NK-92 treated with Interleukin-12 subunit alpha and Interleukin-12 subunit beta, amount 100 ng/mL, for 24 hours (cell line): ENCODE measurements around the gene RPL3.
"Not testable (repeated sequence)": the region's sequence is repeated elsewhere in the genome, so short reads cannot be mapped to it uniquely, and the experiment has no call there.

Experiments used
- DNase-seq: peaks from one replicate; lab custom pipeline; 2025; lab: John Stamatoyannopoulos, UW

Gene RPL3

DNA sequence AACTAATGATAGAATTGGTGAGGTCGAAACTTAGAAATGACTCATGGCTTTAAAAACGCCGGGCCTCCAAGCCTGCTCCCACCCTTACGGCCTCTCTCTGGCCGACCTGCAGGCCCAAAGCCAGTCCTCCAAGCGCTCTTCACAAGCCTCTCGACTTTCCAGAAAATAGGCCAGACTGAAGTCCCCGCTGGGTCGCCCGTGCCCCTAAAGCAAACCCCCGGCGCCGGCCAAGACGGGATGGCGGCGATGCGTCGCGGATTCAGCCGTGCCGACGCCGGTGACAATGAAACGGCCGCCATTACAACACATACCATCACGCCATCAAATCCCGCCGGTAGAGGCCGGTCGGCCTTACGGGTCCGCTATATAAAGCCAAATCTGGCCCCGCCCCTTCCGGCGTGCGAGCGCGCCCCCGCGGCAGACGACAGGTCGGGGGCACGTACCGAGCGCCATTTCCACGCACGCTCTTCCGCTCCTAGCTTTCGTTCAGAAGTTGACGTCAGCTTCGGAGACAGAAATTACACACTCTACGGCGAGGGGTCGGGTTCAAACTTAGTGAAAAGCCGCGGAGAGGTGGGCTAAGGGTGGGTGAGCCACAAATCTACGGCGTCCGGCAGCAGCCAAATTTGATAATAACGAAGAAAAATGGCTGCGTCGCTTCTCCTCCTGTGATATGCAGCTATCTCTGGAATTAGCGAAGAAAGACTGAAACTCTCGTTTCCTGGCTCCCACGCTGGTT is at the start of gene RPL3:
Gene RPL3, minus strand, starts transcription at position 340 of the 739 bp plus-strand sequence. Its CDS starts 26 bp downstream, at position 314.
- DNase-seq: peak; percentile 86

DNA sequence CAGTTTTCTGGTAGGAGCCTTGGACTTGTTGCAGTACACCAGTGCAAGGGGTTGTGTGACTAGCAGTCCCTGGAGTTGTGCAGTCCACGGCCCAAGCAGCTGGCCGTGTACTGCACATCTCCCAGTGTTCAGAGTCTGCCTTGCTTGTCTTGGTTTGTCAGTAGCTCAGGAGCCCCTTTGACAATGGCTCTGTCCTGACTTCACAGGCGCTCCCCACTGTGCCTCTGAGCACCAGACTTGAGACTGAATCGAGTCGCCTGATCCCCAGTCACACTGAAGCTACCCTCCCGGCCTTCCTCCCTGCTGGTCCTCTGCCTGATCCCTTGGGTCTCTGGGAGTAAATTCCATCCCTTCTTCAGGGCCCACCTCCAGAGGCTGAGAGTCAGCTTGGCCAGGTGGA is 49.8 kb upstream of the RPL3 start:
- no peak for DNase-seq

DNA sequence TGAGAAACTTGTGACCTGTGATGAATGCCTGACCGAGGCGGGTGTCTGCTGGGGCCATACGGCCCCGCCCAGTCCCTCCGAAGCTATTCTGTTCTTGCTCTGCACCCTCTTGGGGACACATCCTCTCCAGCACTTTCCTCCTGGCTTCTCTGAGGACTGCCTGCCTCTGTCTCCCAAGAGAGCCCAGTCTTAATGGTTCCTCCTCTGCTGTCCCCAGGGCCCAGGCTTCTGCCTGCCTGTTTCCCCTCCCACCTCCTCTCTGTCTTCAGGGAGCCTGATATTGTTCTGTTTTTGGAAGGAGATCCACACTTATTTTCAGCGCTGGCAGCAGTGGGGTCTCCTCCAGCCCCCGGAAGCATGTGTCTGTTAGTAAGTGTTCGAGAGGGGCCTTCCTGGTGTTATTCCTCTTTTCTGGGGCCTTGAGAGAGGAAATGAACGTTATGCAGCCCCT is 49.1 kb upstream of the RPL3 start:
- no peak for DNase-seq

DNA sequence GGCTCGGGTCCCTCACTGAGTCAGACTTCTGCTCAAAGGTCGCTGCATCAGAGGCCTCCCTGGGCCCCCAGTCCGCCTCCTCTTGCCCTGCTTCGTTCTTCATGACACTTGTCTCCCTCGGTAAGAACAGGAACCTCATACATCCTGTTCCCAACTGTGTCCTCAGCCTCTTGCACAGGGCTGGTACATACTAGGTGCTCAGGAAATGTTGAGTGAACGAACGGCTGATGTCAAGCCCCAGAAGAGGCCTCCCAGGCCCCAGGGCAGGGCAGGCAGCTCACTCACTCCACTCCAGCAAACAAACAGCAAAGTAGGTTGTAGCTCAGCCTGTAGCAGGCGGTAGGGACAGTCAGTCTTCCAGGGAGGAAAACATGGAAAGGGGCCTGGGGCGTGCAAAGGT is 47.6 kb upstream of the RPL3 start:
- no peak for DNase-seq

DNA sequence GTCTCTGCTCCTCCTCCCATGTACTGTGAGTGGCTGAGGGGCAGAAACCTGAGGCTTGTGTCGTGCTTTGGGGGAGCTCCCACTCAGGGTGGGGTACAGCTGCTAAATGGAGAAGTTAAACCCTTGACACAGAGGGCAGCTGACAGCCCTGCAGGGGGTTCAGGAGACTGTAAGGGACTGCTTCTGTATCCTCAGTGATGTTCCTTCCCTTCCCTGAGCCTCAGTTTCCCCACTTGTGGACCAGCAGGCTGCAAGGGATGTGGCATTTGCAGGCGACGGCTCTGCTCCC is 46.0 kb upstream of the RPL3 start:
- no peak for DNase-seq

DNA sequence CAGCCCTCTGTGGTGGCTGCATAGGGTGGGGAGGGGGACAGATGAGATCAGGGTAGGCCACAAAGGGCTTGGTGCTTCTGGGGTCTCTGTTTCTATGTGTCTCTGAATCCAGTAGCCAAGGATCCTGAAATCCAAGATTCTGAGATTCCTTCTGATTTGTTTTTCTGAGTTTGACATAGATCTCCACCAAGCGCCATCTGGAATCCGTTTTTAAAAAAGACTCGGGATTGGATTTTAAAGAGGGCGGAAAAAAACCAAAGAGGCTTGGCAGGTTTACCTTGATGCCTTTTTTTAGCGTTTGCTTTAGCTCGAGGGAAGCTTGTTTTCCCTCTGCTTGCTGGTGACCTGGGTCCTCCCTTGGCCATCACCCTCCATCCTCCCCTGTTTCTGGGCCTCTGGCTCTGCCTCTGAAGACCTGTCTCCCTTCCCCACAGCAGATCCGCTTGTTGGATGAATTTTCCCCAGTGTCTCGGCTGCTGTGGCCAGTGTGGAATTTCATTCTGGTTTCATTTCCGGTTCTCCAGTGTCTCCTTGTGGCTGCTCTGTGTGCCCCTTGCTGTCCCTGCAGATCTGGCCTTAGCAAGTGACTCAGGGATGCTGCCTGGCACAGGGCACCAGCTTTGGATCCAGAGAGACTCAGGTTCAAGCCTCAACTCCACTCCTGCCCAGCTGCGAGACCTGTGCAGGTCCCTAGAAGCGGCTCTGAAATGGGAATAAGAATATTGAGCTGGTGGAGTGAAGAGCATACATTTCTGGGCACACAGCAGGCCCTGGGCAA is 45.5 kb upstream of the RPL3 start:
- no peak for DNase-seq

DNA sequence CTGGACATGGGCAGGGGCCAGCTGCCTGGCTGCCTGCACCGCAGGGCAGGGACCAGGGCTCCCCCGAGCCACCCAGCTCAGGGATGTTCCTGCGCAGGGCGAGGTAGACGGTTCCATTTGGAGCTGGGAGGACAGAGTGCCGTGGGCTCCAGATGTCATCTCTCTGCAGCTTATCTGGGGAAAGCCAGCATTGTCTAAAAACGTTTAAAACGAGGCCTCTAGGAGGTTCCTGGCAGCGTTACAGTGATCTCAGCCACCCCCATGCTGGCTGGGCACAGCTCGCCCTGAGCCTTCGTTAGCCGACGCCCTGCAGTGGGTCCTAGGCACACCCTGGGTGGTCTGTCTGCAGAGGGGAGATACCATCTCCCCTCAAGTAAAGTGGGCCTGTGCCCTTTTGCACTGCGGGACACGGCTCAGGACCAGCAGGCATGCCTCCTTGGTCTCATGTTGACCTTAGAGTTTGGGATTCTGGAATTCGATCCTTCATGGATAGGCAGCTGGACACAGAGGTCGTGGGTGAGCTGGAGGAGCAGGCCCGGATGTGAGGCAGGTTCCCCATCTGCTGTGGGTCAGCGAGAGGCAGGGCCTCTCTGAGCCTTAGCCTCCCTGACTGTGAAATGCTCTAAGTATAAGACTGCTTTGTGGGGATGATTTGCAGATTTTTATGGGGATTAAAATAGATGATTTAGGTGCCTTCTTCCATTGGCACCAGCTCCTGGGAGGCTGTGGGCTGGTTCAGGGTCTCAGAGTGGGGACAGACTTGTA is 44.5 kb upstream of the RPL3 start:
- DNase-seq: no peak

DNA sequence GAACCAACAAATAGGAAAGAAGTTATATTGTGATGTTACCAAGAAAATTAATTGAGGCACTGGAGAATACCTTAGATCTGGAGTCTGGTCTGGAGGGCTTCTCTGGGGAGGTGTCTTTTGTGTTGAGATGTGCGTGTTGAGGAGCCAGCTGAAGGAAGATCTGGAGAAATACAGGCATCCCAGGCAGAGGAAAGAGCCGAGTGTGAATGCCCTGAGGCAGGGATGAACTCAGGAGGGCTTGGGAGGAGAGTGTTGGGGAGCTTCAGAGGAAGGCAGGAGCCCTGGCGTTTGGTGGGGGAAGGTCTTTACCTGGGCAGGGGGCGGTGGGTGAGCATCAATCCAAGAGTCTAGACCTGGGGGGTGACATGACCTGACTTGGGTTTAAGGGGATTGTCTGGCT is 43.5 kb upstream of the RPL3 start:
- no peak for DNase-seq

DNA sequence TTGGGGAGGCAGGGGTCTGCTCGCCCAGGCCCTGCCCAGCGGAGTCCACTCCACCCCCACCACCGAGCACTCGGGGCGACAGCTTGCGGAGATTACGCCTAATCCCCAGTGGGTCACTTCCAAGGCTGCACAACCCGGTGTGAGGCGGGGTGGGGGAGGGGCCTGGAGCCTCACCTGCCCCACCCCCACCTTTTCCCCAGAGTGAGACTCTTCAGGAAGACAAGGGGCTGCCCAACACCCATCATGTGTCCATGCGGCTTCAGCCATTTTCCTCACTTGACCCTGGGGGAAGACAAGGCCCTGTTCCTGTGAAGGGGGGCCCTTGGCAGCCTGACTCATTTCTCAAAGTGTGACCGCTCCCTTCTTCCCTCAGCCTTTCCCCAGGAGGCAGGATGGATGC is 42.8 kb upstream of the RPL3 start:
- no peak for DNase-seq

DNA sequence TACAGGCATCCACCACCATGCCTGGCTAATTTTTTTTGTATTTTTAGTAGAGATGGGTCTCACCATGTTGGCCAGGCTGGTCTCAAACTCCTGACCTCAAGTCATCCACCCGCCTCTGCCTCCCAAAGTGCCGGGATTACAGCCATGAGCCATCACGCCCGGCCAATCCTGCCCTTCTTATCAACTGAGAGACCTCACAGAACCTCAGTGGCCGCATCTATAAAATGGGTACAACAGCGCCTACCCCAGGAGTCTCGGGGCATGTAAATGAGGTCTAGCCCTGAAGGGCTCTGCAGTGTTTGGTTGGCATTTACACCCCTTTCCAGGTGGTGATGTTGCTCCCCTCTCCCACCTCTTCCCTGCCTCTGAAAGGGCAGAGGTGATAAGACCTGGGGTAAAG is 42.1 kb upstream of the RPL3 start:
- no peak for DNase-seq

DNA sequence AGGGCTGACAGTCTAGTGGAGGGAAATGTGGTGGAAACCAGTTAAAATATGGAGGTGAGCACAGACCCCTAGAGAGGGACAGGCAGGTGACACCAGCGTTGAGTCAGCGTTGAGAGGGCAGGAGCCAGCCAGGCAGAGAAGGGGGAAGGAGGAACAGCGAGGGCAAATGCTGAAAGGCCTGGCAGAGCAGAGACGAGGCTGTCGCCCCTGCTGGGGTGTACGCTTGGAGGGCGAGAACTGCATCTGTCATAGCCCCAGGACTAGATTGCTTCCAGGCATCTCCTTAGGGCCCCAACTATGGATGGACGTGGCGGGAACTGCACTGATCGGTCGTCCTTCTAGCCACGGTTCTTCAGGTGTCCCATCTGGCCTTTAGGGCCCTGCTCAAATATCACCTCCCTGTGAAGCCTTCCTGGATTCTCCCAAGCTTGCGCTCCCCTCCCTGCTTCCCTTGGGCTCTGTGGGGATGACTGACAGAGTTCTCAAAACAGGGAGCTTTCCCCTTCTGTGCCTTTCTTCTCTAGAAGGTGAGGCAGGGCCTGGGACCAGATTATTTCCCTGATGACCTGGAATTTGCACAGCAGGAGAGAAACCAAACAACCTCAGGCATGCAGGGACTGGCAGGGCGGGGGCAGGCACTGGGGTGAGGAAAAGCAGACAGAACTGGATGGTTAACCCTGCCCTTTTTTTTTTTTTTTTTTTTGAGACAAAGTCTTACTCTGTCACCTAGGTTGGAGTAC is 41.4 kb upstream of the RPL3 start:
- no peak for DNase-seq

DNA sequence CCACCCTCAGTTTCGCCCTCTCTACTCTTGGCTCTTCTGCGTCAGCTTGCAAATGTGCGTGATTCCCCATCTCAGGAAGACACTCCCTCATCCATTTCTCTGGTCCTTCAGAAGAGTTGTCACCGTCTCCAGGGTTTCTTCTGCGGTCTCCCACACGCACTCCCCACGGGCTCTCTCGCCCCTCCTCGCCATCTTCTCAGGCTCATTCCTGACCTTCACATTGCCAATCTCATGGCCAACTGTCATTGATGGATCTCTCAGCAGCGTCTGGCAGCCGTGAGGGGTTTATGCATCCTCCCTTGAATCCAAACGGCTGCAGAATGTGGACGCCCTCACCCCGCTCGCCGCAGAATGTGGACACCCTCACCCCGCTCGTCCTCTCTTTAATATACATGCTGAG is 40.8 kb upstream of the RPL3 start:
- no peak for DNase-seq

DNA sequence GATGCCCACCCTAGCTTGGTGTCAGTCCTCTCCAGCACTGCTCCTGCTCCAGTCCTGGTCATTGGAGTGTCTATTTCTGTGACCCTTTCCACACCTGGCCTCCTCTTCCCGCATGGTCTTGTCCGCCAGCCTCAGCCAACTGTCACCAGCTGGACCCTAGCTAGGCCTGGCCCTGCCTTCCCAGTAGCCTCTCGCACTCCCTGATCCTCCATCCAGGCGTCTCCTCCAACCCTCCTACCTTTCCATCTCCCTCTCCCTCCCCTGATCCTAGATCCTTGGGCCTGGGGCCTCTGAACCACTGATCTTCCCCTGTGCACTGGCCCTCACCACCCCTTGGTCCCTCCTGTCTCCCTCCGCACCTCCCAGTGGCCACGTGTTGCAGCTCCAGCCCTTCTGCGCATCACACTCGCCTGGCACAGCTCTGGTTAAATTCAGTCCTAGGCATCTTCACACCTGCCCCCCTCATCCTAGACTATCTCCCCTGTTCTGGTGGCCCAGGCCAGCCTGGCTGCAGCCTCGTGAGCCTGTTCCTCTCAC is 40.3 kb upstream of the RPL3 start:
- no peak for DNase-seq

DNA sequence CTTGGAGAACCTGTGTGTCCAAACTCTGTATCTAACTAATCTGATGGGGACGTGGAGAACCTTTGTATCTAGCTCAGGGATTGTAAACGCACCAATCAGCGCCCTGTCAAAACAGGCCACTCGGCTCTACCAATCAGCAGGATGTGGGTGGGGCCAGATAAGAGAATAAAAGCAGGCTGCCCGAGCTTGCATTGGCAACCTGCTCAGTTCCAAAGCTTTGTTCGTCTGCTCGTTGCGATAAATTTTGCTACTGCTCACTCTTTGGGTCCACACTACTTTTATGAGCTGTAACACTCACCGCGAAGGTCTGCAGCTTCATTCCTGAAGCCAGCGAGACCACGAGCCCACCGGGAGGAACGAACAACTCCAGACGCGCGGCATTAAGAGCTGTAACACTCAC is 38.8 kb upstream of the RPL3 start:
- DNase-seq: not testable (repeated sequence)

DNA sequence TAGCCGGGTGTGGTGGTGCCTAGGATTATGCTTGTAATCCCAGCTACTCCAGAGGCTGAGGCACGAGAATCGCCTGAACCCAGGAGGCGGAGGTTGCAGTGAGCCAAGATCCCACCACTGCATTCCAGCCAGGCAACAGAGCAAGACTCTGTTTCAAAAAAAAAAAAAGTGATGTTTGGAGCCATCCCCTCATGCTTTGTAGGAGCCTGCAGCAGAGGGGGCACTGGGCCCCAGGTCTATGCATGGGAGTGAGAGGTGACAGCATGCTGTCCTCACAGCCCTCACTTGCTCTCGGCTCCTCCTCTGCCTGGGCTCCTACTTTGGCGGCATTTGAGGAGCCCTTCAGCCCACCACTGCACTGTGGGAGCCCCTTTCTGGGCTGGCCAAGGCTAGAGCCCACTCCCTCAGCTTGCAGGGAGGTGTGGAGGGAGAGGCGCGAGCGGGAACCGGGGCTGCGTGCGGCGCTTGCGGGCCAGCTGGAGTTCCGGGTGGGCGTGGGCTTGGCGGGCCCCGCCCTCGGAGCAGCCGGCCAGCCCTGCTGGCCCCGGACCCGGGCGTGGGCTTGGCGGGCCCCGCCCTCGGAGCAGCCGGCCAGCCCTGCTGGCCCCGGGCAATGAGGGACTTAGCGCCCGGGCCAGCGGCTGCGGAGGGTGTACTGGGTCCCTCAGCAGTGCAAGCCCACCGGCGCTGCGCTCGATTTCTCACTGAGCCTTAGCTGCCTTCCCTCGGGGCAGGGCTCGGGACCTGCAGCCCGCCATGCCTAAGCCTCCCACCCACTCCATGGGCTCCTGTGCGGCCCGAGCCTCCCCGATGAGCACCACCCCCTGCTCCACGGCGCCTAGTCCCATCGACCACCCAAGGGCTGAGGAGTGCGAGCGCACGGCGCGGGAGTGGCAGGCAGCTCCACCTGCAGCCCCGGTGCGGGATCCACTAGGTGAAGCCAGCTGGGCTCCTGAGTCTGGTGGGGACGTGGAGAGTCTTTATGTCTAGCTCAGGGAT is 38.0 kb upstream of the RPL3 start:
- not testable (repeated sequence) for DNase-seq

DNA sequence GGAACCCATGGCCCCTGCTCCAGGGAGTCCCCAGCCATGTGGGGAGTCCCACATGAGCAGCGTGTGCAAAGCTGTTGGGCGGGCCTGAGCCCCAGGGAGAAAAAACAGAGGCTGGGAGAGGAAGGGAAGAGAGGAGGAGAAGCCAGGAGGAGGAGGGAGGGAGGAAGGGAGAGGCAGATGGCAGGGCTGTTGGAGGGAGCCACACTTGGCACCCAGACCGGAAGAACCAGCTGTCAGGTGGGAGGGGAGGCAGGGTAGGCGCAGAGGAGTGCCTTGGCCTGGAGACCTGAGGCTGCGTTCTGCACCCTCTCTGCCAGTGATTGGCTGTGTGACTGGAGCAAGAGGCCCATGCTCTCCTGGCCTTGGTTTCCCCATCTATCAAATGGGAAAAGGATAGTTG is 37.0 kb upstream of the RPL3 start:
- DNase-seq: no peak

DNA sequence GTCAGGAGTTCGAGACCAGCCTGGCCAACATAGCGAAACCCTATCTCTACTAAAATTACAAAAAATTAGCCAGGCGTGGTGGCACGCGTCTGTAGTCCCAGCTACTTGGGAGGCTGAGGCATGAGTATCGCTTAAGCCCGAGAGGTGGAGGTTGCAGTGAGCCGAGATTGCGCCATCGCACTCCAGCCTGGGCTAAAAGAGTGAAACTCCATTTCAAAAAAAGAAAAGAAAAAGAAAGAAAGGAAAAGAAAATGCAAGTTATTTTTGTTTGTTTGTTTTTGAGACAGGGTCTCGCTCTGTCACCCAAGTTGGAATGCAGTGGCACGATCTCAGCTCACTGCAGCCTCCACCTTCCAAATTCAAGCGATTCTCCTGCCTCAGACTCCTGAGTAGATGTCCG is 36.4 kb upstream of the RPL3 start:
- not testable (repeated sequence) for DNase-seq

DNA sequence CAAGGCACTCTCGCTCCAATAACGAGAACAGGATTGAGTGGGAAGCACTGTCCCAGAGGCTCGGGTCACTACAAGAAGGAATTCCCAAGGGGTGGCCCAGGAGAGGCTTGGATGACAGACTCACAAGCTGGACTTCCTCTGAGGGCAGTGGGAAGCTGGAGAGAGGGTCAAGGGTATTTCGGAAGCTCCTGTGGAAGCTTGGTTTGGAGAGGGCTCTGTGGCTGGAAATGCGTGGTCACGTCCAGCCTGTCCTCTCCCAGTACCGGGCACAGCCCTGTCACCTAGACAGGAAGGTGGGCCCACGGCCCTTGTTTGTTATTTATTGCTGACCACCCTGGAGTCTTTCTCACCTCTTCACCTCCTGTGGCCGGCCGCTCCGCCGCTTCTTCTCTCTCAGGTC is 35.7 kb upstream of the RPL3 start:
- no peak for DNase-seq

DNA sequence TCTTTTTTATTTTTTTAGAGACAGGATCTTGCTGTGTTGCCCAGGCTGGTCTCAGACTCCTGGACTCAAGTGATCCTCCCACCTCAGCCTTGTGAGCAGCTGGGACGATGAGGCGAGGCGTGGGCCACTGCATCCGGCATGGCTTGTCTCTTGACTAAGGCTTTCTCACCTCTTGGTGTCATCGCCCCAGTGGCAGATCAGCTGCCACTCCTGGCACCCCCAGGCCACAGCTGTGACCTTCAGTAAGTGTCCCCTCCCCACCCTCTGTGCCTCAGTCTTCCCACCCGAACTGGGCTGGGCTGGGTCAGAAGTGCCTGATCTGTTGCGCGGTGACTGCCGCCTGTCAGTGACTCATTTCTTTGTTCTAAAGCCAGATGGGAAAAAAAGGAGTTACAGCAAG is 33.9 kb upstream of the RPL3 start:
- no peak for DNase-seq

DNA sequence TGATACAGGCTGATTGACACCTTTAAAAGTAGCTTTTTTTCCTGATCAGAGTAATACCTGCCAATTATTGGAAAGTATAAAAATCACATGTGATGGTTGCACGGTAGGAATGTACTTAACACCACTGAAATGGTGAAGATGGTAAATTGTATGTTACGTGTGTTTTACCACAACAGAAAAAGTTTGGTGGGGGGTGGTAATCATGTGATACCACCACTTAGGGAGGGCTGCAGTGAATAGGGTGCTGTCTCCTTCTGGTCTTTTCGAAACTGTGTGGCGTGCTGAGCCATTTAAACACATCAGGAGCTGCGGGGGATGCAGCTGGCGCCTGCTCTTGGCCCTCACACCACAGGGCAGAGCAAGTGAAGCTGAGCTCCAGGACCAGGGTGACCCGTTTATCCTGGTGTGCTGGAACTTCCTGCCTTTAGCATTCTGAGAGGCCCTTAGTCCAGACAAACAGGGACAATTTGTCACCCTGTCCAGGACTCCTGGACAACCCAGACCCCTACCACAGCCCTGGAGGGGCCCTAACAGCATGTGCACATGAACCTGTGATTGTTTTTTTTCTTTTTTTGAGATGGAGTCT is 33.0 kb upstream of the RPL3 start:
- DNase-seq: no peak
